K562 (cell line): ENCODE data around the gene RASGRP1. TPM values are rescaled to one million over a fixed set of nuclear protein-coding genes. Genes with fewer than 3 reads are reported as not detected.

Source experiments
- ATAC-seq: fragments of 200-7000 bp; cut with Tn5 transposase; 3 replicates; pipeline ENCODE4 v1.9.1; 2020; ENCODE audit warnings: moderate library complexity
- BruUV-seq: library from RNA; stranded (reverse); fragments of 400-500 nt; replicated peaks from 2 replicates; lab custom pipeline; 2021; lab: Mats Ljungman, UMichigan
- CTCF ChIA-PET: fragments of 300-600 bp; formaldehyde crosslinking; extraction: SDS; loops from one replicate; lab custom pipeline; 2021; ENCODE audit warnings: low intra/inter-chr PET ratio; lab: Yijun Ruan, JAX
- POLR2A ChIA-PET: fragments of 300-600, 350-650 bp; sonication (Branson Sonifier 250); formaldehyde crosslinking; extraction: SDS; loops from one replicate; lab custom pipeline; 2021; ENCODE audit warnings: antibody characterized with exemption, inconsistent platforms; lab: Yijun Ruan, JAX
- DNase-seq, 4 experiments: peaks; one replicate each; pipeline versions ENCODE4 v3.0.0 to v3.0.0-alpha.2; 2011 to 2018; ENCODE audit warnings: low spot score in 3 of 4, mixed read lengths in 3 of 4; ENCODE audit errors: extremely low read depth in 1 of 4
- FAIRE-seq: peaks from 2 replicates; lab custom pipeline; 2011; peaks lifted over from hg19 to GRCh38; lab: Jason Lieb, UNC
- H2AFZ ChIP-seq: 2 replicates; pipeline ENCODE4 v1.6.0; 2011; ENCODE audit warnings: low read depth, low read length, control low read depth, inconsistent platforms
- H3K27ac ChIP-seq: fragments of 200-600 bp; 3 replicates; pipeline ENCODE4 v1.8.0; 2011; ENCODE audit warnings: low read depth, mild to moderate bottlenecking, control low read depth, inconsistent platforms, low read length, moderate library complexity, mixed read lengths; ENCODE audit errors: extremely low read depth
- H3K27me3 ChIP-seq, 2 experiments: fragments of 300-600 bp in 1 of 2; 2 replicates in 1 of 2; 3 replicates in 1 of 2; pipeline versions ENCODE4 v1.6.0 to v1.8.0; 2011; ENCODE audit warnings: inconsistent platforms in 2 of 2, low read length in 2 of 2, mild to moderate bottlenecking in 1 of 2, mixed read lengths in 1 of 2, moderate library complexity in 1 of 2; ENCODE audit not compliant: control insufficient read depth in 2 of 2, insufficient read depth in 2 of 2
- H3K36me3 ChIP-seq: fragments of 300-600 bp; 3 replicates; pipeline ENCODE4 v1.8.0; 2011; ENCODE audit warnings: mild to moderate bottlenecking, low read length, inconsistent platforms; ENCODE audit not compliant: control insufficient read depth, insufficient read depth
- H3K4me1 ChIP-seq, 2 experiments: fragments of 200-600 bp in 1 of 2; replicated peaks in 1 of 2; 2 replicates in 1 of 2; 3 replicates in 1 of 2; pipeline versions ENCODE4 v1.5.1 to v1.8.0; 2011; ENCODE audit warnings: inconsistent platforms in 2 of 2, low read length in 2 of 2, mild to moderate bottlenecking in 1 of 2, mixed read lengths in 1 of 2, moderate library complexity in 1 of 2; ENCODE audit not compliant: control insufficient read depth in 2 of 2, insufficient read depth in 2 of 2
- H3K4me2 ChIP-seq: 2 replicates; pipeline ENCODE4 v1.6.1; 2011; ENCODE audit warnings: low read length, control low read depth, inconsistent platforms, mixed read lengths; ENCODE audit not compliant: insufficient read depth
- H3K4me3 ChIP-seq: fragments of 200-600 bp; sonication (generic), shearing (Covaris generic); 2 replicates; pipeline ENCODE4 v1.5.1; 2016; ENCODE audit warnings: control low read depth, inconsistent platforms
- H3K79me2 ChIP-seq: fragments of 200-600 bp; 3 replicates; pipeline ENCODE4 v1.8.0; 2011; ENCODE audit warnings: low read length, inconsistent platforms; ENCODE audit not compliant: control insufficient read depth, insufficient read depth
- H3K9ac ChIP-seq, 2 experiments: 2 replicates each; pipeline versions ENCODE4 v1.6.0 to v1.6.1; 2011; ENCODE audit warnings: low read depth in 2 of 2, low read length in 2 of 2, control low read depth in 1 of 2, inconsistent platforms in 1 of 2, mild to moderate bottlenecking in 1 of 2, mixed read lengths in 1 of 2; ENCODE audit not compliant: insufficient read depth in 1 of 2
- H3K9me1 ChIP-seq: one replicate; pipeline ENCODE4 v1.6.0; 2011; ENCODE audit warnings: inconsistent platforms, mild to moderate bottlenecking, low read length, moderate library complexity; ENCODE audit not compliant: control insufficient read depth, insufficient read depth
- H3K9me3 ChIP-seq: replicated peaks from 2 replicates; pipeline ENCODE4 v1.5.1; 2011; ENCODE audit warnings: low read depth, low read length, inconsistent platforms; ENCODE audit not compliant: control insufficient read depth, insufficient read depth
- H4K20me1 ChIP-seq: replicated peaks from 2 replicates; pipeline ENCODE4 v1.6.1; 2011; ENCODE audit warnings: low read length, inconsistent platforms, mixed read lengths; ENCODE audit not compliant: control insufficient read depth, insufficient read depth
- C11orf30 ChIP-seq: fragments of 450-650 bp; IDR thresholded peaks from 2 replicates; pipeline ENCODE4 v1.6.1; 2016; ENCODE audit warnings: low read depth, mild to moderate bottlenecking
- CXXC5 ChIP-seq: fragments of 250-450 bp; sonication (Bioruptor Pico); IDR thresholded peaks from 2 replicates; pipeline ENCODE4 v1.8.0; 2022; ENCODE audit warnings: inconsistent platforms, mild to moderate bottlenecking, moderate library complexity
- DPF2 ChIP-seq: fragments of 450-650 bp; IDR thresholded peaks from 2 replicates; pipeline ENCODE4 v1.6.1; 2016
- JUND ChIP-seq, 2 experiments: IDR thresholded peaks; 2 replicates in 1 of 2; 3 replicates in 1 of 2; pipeline ENCODE4 v1.6.1; 2011; ENCODE audit warnings: borderline replicate concordance in 2 of 2, low read depth in 2 of 2, low read length in 2 of 2, improper control_type of control experiment in 1 of 2, missing biosample characterization in 1 of 2, missing genetic modification characterization in 1 of 2, missing genetic modification reagents in 1 of 2
- KAT8 ChIP-seq: fragments of 450-650 bp; IDR thresholded peaks from 2 replicates; pipeline ENCODE4 v1.6.1; 2016; ENCODE audit warnings: low read depth, mild to moderate bottlenecking
- MAFF ChIP-seq: IDR thresholded peaks from 2 replicates; pipeline ENCODE4 v1.6.1; 2012; ENCODE audit warnings: low read length, improper control_type of control experiment
- MAFG ChIP-seq: fragments of 450-650 bp; conservative IDR thresholded peaks from 2 replicates; pipeline ENCODE4 v1.6.1; 2016; ENCODE audit warnings: missing genetic modification characterization, missing compliant biosample characterization
- MAFK ChIP-seq: IDR thresholded peaks from 2 replicates; pipeline ENCODE4 v1.6.1; 2011; ENCODE audit warnings: low read length, improper control_type of control experiment
- NEUROD1 ChIP-seq: fragments of 150-350 bp; IDR thresholded peaks from 2 replicates; pipeline ENCODE4 v1.6.1; 2014; ENCODE audit warnings: borderline replicate concordance, low read length, low read depth; ENCODE audit not compliant: partially characterized antibody
- NFE2 ChIP-seq: IDR thresholded peaks from 2 replicates; pipeline ENCODE4 v1.6.1; 2014; ENCODE audit warnings: antibody characterized with exemption, low read depth
- PTBP1 ChIP-seq: fragments of 200-400 bp; formaldehyde crosslinking; IDR thresholded peaks from 2 replicates; pipeline ENCODE4 v1.6.1; 2017; ENCODE audit warnings: low read depth, low read length
- RUNX1 ChIP-seq: sonication (generic); IDR thresholded peaks from 2 replicates; pipeline ENCODE4 v1.6.1; 2016; ENCODE audit warnings: antibody characterized with exemption, low read depth
- THAP12 ChIP-seq: fragments of 250-450 bp; sonication (Bioruptor Pico); IDR thresholded peaks from 2 replicates; pipeline ENCODE4 v1.9.0; 2021; ENCODE audit warnings: mild to moderate bottlenecking, inconsistent platforms
- ZBTB17 ChIP-seq: fragments of 450-650 bp; formaldehyde crosslinking; IDR thresholded peaks from 2 replicates; pipeline ENCODE4 v1.4.0; 2020; ENCODE audit warnings: mild to moderate bottlenecking
- ZNF316 ChIP-seq: fragments of 450-650 bp; IDR thresholded peaks from 2 replicates; pipeline ENCODE4 v1.6.1; 2016
- WGBS: fragments of 100-300 bp; shearing (Covaris generic); methylation state at CpG from one replicate; pipeline ENCODE4 v1.1.6; 2016; ENCODE audit warnings: low coverage, mixed read lengths; ENCODE audit not compliant: insufficient coverage; ENCODE audit errors: missing lambda C conversion rate; 5-methylcytosine and 5-hydroxymethylcytosine counted together
- in situ Hi-C: fragments of 300-500 bp; cut with MboI; formaldehyde crosslinking; loops from 4 replicates; pipeline ENCODE4 v1.15.0; 2018; ENCODE audit warnings: inconsistent platforms, mixed read lengths
- intact Hi-C: fragments of 100-400 bp; cut with micrococcal nuclease; formaldehyde crosslinking; loops from 2 replicates; pipeline ENCODE4 v1.14.2; 2022
- polyA plus RNA-seq, 8 experiments: library from polyadenylated mRNA; depleted of rRNA in 4 of 8; stranded (reverse) in 5 of 8; unstranded in 3 of 8; fragments of >200 nt; fragmentation: Nextera tagmentation in 2 of 8; fragmentation: Illumina TruSeq in 1 of 8; extraction: Ambion mirVana in 2 of 8; extraction: Trizol in 1 of 8; gene quantifications; 2 replicates each; pipeline versions ENCODE4 v1.2.1 to v1.2.3, GENCODE V29; 2011 to 2014; ENCODE audit warnings: inconsistent platforms in 1 of 8, missing spikeins in 1 of 8
- total RNA-seq, 7 experiments: library from RNA; depleted of rRNA in 6 of 7; stranded (reverse); fragments of >200 nt in 6 of 7; fragmentation: Illumina TruSeq in 2 of 7; extraction: Trizol in 2 of 7; gene quantifications; 2 replicates each; pipeline versions ENCODE4 v1.2.1 to v1.2.3, GENCODE V29; 2011 to 2021; ENCODE audit warnings: low replicate concordance in 1 of 7
- TF ChIP-seq, protein P1 (sequence below): fragments of 450-650 bp; IDR thresholded peaks from 2 replicates; pipeline ENCODE4 v1.6.1; 2016; ENCODE audit warnings: missing biosample characterization, missing genetic modification characterization

RASGRP1 gene
- total and polyA plus RNA-seq, 9 of the 15 experiments (the other 6 are each of a cell fraction or from before 2014, with no cell fraction given): 0.14 to 0.72 (median 0.31) TPM

DNA sequence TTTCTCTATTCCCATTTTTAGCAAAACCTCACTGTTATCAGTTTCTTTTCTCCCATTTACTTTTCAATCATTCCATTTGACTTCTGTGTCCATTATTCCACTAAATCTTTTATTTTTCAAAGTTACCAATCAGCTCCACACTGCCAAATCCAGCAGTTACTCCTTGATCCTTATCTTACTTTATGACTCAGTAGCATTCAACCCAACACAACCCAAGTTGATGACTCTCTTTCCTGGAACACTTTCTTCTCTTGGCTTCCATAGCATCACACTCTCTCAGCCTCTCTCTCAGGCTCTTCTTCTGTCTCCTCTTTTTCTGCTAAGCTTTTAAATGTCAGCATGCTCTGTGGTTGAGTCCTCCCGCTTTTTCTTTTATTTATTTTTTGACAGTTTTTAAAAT, 36.3 kb downstream of the RASGRP1 start (continued):
- no peak for TF ChIP-seq CXXC5 (CRISPR knock-in tag)
- no peak for TF ChIP-seq PTBP1
- peak; percentile 48; the same call in 1 of the 2 replicates for TF ChIP-seq DPF2

GRCh38 chr15:38526158-38526557, 38.5 kb downstream of the RASGRP1 start:
- no peak overlapping the region for H3K27ac ChIP-seq
- CTCF ChIA-PET: no interaction called here
- no peaks in the 10 kb centered on the region; a peak in 2 of 5 replicates for H3K27me3 ChIP-seq
- no peak overlapping the region for H3K9ac ChIP-seq
- in situ Hi-C loops (no loop called here), intact Hi-C loops (no loop called here)
- FAIRE-seq: no peak
- H3K9me1 ChIP-seq: no peaks in the 10 kb centered on the region
- no peak for TF ChIP-seq RUNX1
- TF ChIP-seq ZBTB17 (CRISPR knock-in tag): no peak
- TF ChIP-seq C11orf30: peak; percentile 78
- no peak for TF ChIP-seq JUND (IDR thresholded peaks at IDR 0.05; ENCODE audit: borderline replicate concordance, low read depth, low read length)
- 0 out of 3 replicates have a peak, but pooled peaks have one; percentile 11 for TF ChIP-seq JUND (tag; IDR thresholded peaks at IDR 0.05; ENCODE audit: borderline replicate concordance, low read depth, low read length)
- TF ChIP-seq NFE2: peak; percentile 47
- TF ChIP-seq MAFK: peak; percentile 55; the same call in 1 of the 2 replicates
- TF ChIP-seq MAFF: peak; percentile 22; the same call in 1 of the 2 replicates
- TF ChIP-seq, protein P1, sequence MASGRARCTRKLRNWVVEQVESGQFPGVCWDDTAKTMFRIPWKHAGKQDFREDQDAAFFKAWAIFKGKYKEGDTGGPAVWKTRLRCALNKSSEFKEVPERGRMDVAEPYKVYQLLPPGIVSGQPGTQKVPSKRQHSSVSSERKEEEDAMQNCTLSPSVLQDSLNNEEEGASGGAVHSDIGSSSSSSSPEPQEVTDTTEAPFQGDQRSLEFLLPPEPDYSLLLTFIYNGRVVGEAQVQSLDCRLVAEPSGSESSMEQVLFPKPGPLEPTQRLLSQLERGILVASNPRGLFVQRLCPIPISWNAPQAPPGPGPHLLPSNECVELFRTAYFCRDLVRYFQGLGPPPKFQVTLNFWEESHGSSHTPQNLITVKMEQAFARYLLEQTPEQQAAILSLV: no peak
- TF ChIP-seq MAFG: peak; percentile 76
- peak; percentile 73 for TF ChIP-seq ZNF316
- TF ChIP-seq THAP12: no peak
- TF ChIP-seq NEUROD1: no peak
- TF ChIP-seq KAT8: no peak
- no peaks in the 10 kb centered on the region for H3K36me3 ChIP-seq
- no peak for ATAC-seq
- POLR2A ChIA-PET: no interaction called here
- H2AFZ ChIP-seq: no peak overlapping the region
- H3K4me2 ChIP-seq: no peak overlapping the region
- H3K79me2 ChIP-seq: no peaks in the 10 kb centered on the region
- DNase-seq: no peak
- WGBS: 0% methylated on average over 2 of the region's 2 CpGs
- H4K20me1 ChIP-seq: no peaks in the 10 kb centered on the region
- H3K9me3 ChIP-seq: no peaks in the 10 kb centered on the region
- BruUV-seq: no TSS peak
- no peaks in the 10 kb centered on the region; a peak in 1 of 5 replicates for H3K4me1 ChIP-seq
- H3K4me3 ChIP-seq: no peak overlapping the region
